VCaP (cell line): ENCODE data around the gene TMEM165.

Experiments used
- H3K27ac ChIP-seq: fragments of 450-650 bp; 2 replicates; pipeline ENCODE4 v1.5.1; 2017
- TF ChIP-seq, protein P1 (sequence below): fragments of 450-650 bp; conservative IDR thresholded peaks from 2 replicates; pipeline ENCODE4 v1.5.1; 2017; ENCODE audit warnings: mild to moderate bottlenecking, moderate library complexity

Gene TMEM165

DNA sequence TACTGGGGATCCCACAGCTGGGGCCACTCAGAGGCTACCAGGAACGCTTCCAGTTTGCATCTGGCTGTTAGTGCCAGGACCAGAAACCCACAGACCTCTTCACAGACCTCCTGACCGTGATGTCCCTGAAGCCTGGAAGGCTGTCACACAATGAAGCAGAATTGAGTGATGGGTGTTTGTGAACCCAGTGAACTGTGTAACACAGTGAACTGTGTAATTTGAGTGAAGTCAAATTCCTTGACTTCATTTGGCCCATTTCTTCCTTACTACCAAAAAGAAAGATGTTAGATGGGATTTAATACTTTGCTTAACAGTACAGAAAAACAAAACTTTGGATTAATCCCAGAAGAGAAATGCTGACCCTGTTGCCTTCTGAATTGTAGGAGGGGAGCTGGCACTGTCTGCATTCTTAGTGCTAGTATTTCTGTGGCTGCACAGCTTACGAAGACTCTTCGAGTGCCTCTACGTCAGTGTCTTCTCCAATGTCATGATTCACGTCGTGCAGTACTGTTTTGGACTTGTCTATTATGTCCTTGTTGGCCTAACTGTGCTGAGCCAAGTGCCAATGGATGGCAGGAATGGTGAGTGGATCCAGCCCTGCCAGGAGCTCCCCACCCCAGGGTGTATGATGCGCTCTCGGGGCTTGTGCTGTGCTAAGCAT is 31.9 kb upstream of the TMEM165 start:
- TF ChIP-seq, protein P1, sequence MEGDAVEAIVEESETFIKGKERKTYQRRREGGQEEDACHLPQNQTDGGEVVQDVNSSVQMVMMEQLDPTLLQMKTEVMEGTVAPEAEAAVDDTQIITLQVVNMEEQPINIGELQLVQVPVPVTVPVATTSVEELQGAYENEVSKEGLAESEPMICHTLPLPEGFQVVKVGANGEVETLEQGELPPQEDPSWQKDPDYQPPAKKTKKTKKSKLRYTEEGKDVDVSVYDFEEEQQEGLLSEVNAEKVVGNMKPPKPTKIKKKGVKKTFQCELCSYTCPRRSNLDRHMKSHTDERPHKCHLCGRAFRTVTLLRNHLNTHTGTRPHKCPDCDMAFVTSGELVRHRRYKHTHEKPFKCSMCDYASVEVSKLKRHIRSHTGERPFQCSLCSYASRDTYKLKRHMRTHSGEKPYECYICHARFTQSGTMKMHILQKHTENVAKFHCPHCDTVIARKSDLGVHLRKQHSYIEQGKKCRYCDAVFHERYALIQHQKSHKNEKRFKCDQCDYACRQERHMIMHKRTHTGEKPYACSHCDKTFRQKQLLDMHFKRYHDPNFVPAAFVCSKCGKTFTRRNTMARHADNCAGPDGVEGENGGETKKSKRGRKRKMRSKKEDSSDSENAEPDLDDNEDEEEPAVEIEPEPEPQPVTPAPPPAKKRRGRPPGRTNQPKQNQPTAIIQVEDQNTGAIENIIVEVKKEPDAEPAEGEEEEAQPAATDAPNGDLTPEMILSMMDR: no peak
- H3K27ac ChIP-seq: no peak overlapping the region

GRCh38 chr4:55364691-55365344 is 30.9 kb upstream of the TMEM165 start:
- no peak overlapping the region for H3K27ac ChIP-seq
- TF ChIP-seq, protein P1: no peak

- TF ChIP-seq, protein P1: no peak
- H3K27ac ChIP-seq: no peak overlapping the region
These were observed 30.4 kb upstream of the TMEM165 start for GRCh38 chr4:55365345-55365728.

DNA sequence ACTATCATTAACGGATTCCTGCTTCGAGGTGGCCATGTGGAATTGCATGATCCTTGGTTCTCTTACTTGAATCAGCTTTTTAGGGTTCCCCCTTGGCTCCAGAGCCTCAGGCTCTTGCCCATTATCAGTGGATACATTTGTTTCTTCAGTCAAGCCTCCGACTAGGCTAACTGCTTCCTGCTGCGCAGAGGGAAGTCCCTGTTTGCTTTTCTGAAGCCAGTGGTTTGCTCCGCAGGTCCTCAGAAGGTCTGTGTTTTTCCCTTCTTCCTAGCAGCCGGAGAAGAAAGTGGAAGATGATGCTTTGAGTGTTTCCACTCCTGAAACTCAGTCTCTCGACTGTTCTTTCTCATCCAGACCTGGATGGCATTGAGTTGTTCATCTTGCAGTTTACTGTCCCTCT is 29.1 kb upstream of the TMEM165 start:
- TF ChIP-seq, protein P1: no peak
- H3K27ac ChIP-seq: no peak overlapping the region

GRCh38 chr4:55367084-55367722 is 28.6 kb upstream of the TMEM165 start:
- H3K27ac ChIP-seq: no peak overlapping the region

GRCh38 chr4:55369968-55370367 is 25.8 kb upstream of the TMEM165 start:
- TF ChIP-seq, protein P1: no peak
- H3K27ac ChIP-seq: no peak overlapping the region

More at GRCh38 chr4:55367084-55367722, 28.6 kb upstream of the TMEM165 start:
- TF ChIP-seq, protein P1: no peak

GRCh38 chr4:55372259-55372658 is 23.5 kb upstream of the TMEM165 start:
- TF ChIP-seq, protein P1: no peak
- H3K27ac ChIP-seq: no peak overlapping the region
